SK-N-SH treated with all-trans-retinoic acid at 6 μM for 48 hours (cell line): Measurements from ENCODE around the gene CASTOR1.

Source experiments
- ATAC-seq: fragments of 200-7000 bp; cut with Tn5 transposase; 3 replicates; pipeline ENCODE4 v1.9.1; 2020; ENCODE audit warnings: mild to moderate bottlenecking, moderate library complexity
- ARNTL ChIP-seq: fragments of 450-650 bp; formaldehyde crosslinking; IDR thresholded peaks from 2 replicates; pipeline ENCODE4 v1.5.0; 2020; ENCODE audit warnings: low read depth, mild to moderate bottlenecking, moderate library complexity, borderline replicate concordance
- CREB5 ChIP-seq: fragments of 250-450 bp; sonication (Bioruptor Pico); IDR thresholded peaks from 2 replicates; pipeline ENCODE4 v1.5.1; 2020; ENCODE audit warnings: low read depth, mild to moderate bottlenecking, moderate library complexity
- CSDC2 ChIP-seq: fragments of 250-450 bp; sonication (Bioruptor Pico); IDR thresholded peaks from 2 replicates; pipeline ENCODE4 v1.5.0; 2020; ENCODE audit warnings: mild to moderate bottlenecking, moderate library complexity
- CSRNP3 ChIP-seq: fragments of 250-450 bp; sonication (Bioruptor Pico); IDR thresholded peaks from 2 replicates; pipeline ENCODE4 v1.5.1; 2021; ENCODE audit warnings: mild to moderate bottlenecking, moderate library complexity
- ESRRG ChIP-seq: fragments of 250-450 bp; sonication (Bioruptor Pico); IDR thresholded peaks from 2 replicates; pipeline ENCODE4 v1.6.1; 2021; ENCODE audit warnings: mild to moderate bottlenecking
- GLIS3 ChIP-seq: fragments of 250-450 bp; sonication (Bioruptor Pico); IDR thresholded peaks from 2 replicates; pipeline ENCODE4 v1.5.0; 2020; ENCODE audit warnings: mild to moderate bottlenecking, moderate library complexity
- ISL1 ChIP-seq: fragments of 250-450 bp; sonication (Bioruptor Pico); IDR thresholded peaks from 2 replicates; pipeline ENCODE4 v2.1.2; 2022; ENCODE audit warnings: mild to moderate bottlenecking, moderate library complexity
- OSR1 ChIP-seq: fragments of 250-450 bp; sonication (Bioruptor Pico); IDR thresholded peaks from 2 replicates; pipeline ENCODE4 v1.8.0; 2022; ENCODE audit warnings: moderate library complexity, mild to moderate bottlenecking, inconsistent platforms
- PATZ1 ChIP-seq: fragments of 250-450 bp; sonication (Bioruptor Pico); IDR thresholded peaks from 2 replicates; pipeline ENCODE4 v1.8.0; 2020; ENCODE audit warnings: mild to moderate bottlenecking, moderate library complexity, borderline replicate concordance
- POU6F1 ChIP-seq: fragments of 250-450 bp; sonication (Bioruptor Pico); IDR thresholded peaks from 2 replicates; pipeline ENCODE4 v1.8.0; 2021; ENCODE audit warnings: low read depth, mild to moderate bottlenecking, moderate library complexity, borderline replicate concordance
- PPARA ChIP-seq: fragments of 250-450 bp; sonication (Bioruptor Pico); IDR thresholded peaks from 2 replicates; pipeline ENCODE4 v1.5.0; 2020; ENCODE audit warnings: mild to moderate bottlenecking, borderline replicate concordance
- RARB ChIP-seq: fragments of 250-450 bp; sonication (Bioruptor Pico); IDR thresholded peaks from 2 replicates; pipeline ENCODE4 v1.8.0; 2021; ENCODE audit warnings: mild to moderate bottlenecking, moderate library complexity
- SNAI2 ChIP-seq: fragments of 250-450 bp; sonication (Bioruptor Pico); IDR thresholded peaks from 2 replicates; pipeline ENCODE4 v1.5.0; 2020; ENCODE audit warnings: mild to moderate bottlenecking, moderate library complexity
- TCF4 ChIP-seq: fragments of 250-450 bp; sonication (Bioruptor Pico); IDR thresholded peaks from 2 replicates; pipeline ENCODE4 v1.8.0; 2021; ENCODE audit warnings: mild to moderate bottlenecking, moderate library complexity, borderline replicate concordance
- TOX ChIP-seq: fragments of 250-450 bp; sonication (Bioruptor Pico); IDR thresholded peaks from 2 replicates; pipeline ENCODE4 v1.8.0; 2021; ENCODE audit warnings: mild to moderate bottlenecking, moderate library complexity, borderline replicate concordance
- TSHZ2 ChIP-seq: fragments of 250-450 bp; sonication (Bioruptor Pico); IDR thresholded peaks from 2 replicates; pipeline ENCODE4 v1.5.0; 2020; ENCODE audit warnings: mild to moderate bottlenecking, moderate library complexity
- ZC3H10 ChIP-seq: fragments of 250-450 bp; sonication (Bioruptor Pico); IDR thresholded peaks from 2 replicates; pipeline ENCODE4 v1.5.1; 2021; ENCODE audit warnings: mild to moderate bottlenecking, moderate library complexity
- ZFP3 ChIP-seq: fragments of 250-450 bp; sonication (Bioruptor Pico); IDR thresholded peaks from 2 replicates; pipeline ENCODE4 v1.5.0; 2020; ENCODE audit warnings: mild to moderate bottlenecking, moderate library complexity
- ZFP30 ChIP-seq: fragments of 450-650 bp; formaldehyde crosslinking; IDR thresholded peaks from 2 replicates; pipeline ENCODE4 v1.5.0; 2022; ENCODE audit warnings: mild to moderate bottlenecking, moderate library complexity
- ZNF565 ChIP-seq: fragments of 450-650 bp; formaldehyde crosslinking; conservative IDR thresholded peaks from 2 replicates; pipeline ENCODE4 v1.5.0; 2020; ENCODE audit warnings: low read depth, mild to moderate bottlenecking, moderate library complexity
- ZNF70 ChIP-seq: fragments of 450-650 bp; formaldehyde crosslinking; IDR thresholded peaks from 2 replicates; pipeline ENCODE4 v1.5.0; 2020; ENCODE audit warnings: mild to moderate bottlenecking, moderate library complexity
- ZNF8 ChIP-seq: fragments of 450-650 bp; formaldehyde crosslinking; IDR thresholded peaks from 2 replicates; pipeline ENCODE4 v1.5.0; 2020; ENCODE audit warnings: mild to moderate bottlenecking, moderate library complexity

CASTOR1 gene

DNA sequence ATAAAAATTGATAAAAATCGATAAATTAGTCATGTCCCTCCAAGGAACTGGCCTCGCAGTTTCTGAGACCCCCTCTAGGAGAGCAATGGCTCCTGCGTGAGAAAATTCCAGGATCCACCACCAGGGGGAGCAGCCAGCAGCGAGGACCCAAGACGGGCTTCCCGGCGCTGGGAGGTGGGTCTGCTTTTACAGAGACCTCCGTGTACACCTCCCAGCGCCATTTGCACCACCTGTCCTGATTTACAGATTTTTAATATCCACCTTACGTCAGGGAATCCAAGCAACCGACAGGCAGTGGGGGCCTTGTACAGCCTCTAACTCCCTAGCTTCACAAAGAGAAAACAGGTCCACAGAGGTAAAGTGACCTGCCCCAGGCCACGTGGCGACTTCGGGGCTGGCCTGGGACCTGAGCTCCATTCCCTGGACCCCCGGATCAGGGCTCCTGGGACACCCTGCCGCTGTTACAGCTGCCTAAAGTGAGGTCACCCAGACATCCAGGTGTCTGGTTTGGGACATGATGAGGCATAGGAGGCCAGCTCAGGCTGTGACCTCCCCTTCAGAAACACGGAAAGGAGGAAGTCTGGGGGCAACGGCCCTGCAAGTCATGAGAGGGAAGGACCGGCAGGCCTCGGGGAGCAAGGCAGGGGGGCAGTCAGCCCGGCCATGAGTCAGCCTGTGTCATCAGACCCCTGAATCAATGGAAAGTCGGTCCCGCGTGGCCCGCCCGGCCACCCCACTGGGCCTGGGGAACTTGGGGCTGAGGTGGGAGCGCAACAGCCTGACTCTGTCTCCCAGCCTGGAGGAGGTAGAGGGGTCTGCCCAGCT is 26.2 kb downstream of the CASTOR1 start:
- ATAC-seq = peak; percentile 86
- TF ChIP-seq RARB (no peak), SNAI2 (CRISPR knock-in tag) (no peak), PPARA (no peak), CSRNP3 (CRISPR knock-in tag) (no peak), OSR1 (no peak), TOX (no peak), ZFP30 (no peak), ZNF565 (CRISPR knock-in tag) (no peak), TCF4 (no peak), POU6F1 (CRISPR knock-in tag) (no peak), CSDC2 (CRISPR knock-in tag) (no peak), ZFP3 (no peak), ZNF70 (no peak), CREB5 (CRISPR knock-in tag) (no peak), ZNF8 (no peak), ESRRG (CRISPR knock-in tag) (no peak), TSHZ2 (no peak), PATZ1 (CRISPR knock-in tag) (no peak), ZC3H10 (CRISPR knock-in tag) (no peak), ISL1 (no peak)

DNA sequence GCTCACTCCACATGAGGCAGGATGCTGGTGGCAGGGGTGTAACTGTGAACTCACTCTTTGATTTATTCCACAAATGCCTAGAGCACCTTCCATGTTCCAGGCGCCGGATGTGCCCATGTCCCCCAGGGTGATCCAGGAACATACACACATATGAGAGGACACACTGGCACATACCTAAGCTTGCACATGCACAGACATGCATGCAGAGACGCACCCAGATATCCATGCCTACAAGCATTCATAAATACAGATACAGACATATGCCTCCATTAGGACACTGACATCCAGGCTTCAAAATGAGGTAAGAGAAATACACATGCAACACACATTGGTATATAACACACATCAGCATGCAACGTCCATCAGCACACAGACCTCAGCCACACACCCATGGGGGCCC is 27.2 kb downstream of the CASTOR1 start:
- no peak for ATAC-seq
- TF ChIP-seq ARNTL (CRISPR knock-in tag) (no peak), GLIS3 (no peak), CSDC2 (CRISPR knock-in tag) (no peak), OSR1 (no peak), ZFP30 (no peak), PATZ1 (CRISPR knock-in tag) (no peak), TOX (no peak), TCF4 (no peak), CREB5 (CRISPR knock-in tag) (no peak), ZNF8 (no peak), PPARA (no peak)
